OCI-LY1 (cell line): Measurements from ENCODE around the gene ZNF416.

ENCODE experiments used
- H2AFZ ChIP-seq: fragments of 200-600 bp; sonication (generic), shearing (Covaris generic); 2 replicates; pipeline ENCODE4 v1.6.0; 2014; ENCODE audit warnings: antibody characterized with exemption, mild to moderate bottlenecking, low read length
- H3F3A ChIP-seq: fragments of 200-600 bp; sonication (generic), shearing (Covaris generic); 2 replicates; pipeline ENCODE4 v1.6.0; 2014; ENCODE audit warnings: mild to moderate bottlenecking, antibody characterized with exemption, low read length, moderate library complexity; ENCODE audit not compliant: insufficient read depth
- H3K27ac ChIP-seq: fragments of 200-600 bp; sonication (generic); 2 replicates; pipeline ENCODE4 v1.5.1; 2014; ENCODE audit warnings: low read length, mixed run types, mild to moderate bottlenecking, low read depth; ENCODE audit not compliant: poor library complexity, severe bottlenecking
- H3K27me3 ChIP-seq: fragments of 200-600 bp; sonication (generic); 2 replicates; pipeline ENCODE4 v1.6.0; 2014; ENCODE audit warnings: antibody characterized with exemption, mild to moderate bottlenecking, low read length, moderate library complexity; ENCODE audit not compliant: insufficient read depth
- H3K36me3 ChIP-seq: fragments of 200-600 bp; sonication (generic); 2 replicates; pipeline ENCODE4 v1.6.1; 2014; ENCODE audit warnings: mild to moderate bottlenecking, antibody characterized with exemption, low read length, moderate library complexity, mixed read lengths; ENCODE audit not compliant: insufficient read depth
- H3K4me1 ChIP-seq: fragments of 200-600 bp; sonication (generic); 2 replicates; pipeline ENCODE4 v1.5.1; 2014; ENCODE audit warnings: mild to moderate bottlenecking, low read length, moderate library complexity; ENCODE audit not compliant: insufficient read depth, severe bottlenecking
- H3K4me2 ChIP-seq: fragments of 200-600 bp; sonication (generic), shearing (Covaris generic); 2 replicates; pipeline ENCODE4 v1.6.1; 2014; ENCODE audit warnings: low read length
- H3K4me3 ChIP-seq: fragments of 200-600 bp; sonication (generic); 2 replicates; pipeline ENCODE4 v1.5.1; 2014; ENCODE audit warnings: low read length, low read depth, mild to moderate bottlenecking, mixed read lengths; ENCODE audit not compliant: poor library complexity, severe bottlenecking
- H3K79me2 ChIP-seq: fragments of 200-600 bp; shearing (Covaris generic); 2 replicates; pipeline ENCODE4 v1.6.1; 2016; ENCODE audit warnings: mixed run types, low read length, mixed read lengths; ENCODE audit not compliant: insufficient read depth
- H3K9ac ChIP-seq: fragments of 200-600 bp; sonication (generic), shearing (Covaris generic); 2 replicates; pipeline ENCODE4 v1.6.1; 2014; ENCODE audit warnings: mild to moderate bottlenecking, low read length, mixed read lengths
- H3K9me2 ChIP-seq: fragments of 200-600 bp; sonication (generic), shearing (Covaris generic); 2 replicates; pipeline ENCODE4 v1.6.1; 2014; ENCODE audit warnings: low read depth, mild to moderate bottlenecking, low read length, mixed read lengths
- H3K9me3 ChIP-seq: fragments of 200-600 bp; shearing (Covaris generic); 2 replicates; pipeline ENCODE4 v1.6.1; 2014; ENCODE audit warnings: low read length, mixed read lengths
- H4K20me1 ChIP-seq: fragments of 200-600 bp; sonication (generic), shearing (Covaris generic); 2 replicates; pipeline ENCODE4 v1.6.0; 2016; ENCODE audit warnings: mild to moderate bottlenecking, low read length; ENCODE audit not compliant: insufficient read depth
- CTCF ChIP-seq: fragments of 200-600 bp; sonication (generic), shearing (Covaris generic); IDR thresholded peaks from 2 replicates; pipeline ENCODE4 v1.5.1; 2017; ENCODE audit warnings: mild to moderate bottlenecking, antibody characterized with exemption, low read length, moderate library complexity, mixed read lengths
- EZH2 ChIP-seq: fragments of 200-600 bp; sonication (generic), shearing (Covaris generic); IDR thresholded peaks from 2 replicates; pipeline ENCODE4 v1.8.0; 2017; ENCODE audit warnings: borderline replicate concordance, mixed run types, mild to moderate bottlenecking, antibody characterized with exemption, low read length, moderate library complexity, mixed read lengths

The ZNF416 gene

GRCh38 chr19:57615346-57615745 is 36.6 kb upstream of the ZNF416 start:
- Histone ChIP-seq H3K9me2 (no peaks in the 10 kb centered on the region), H3K4me2 (peak overlapping the region; percentile 69), H3K4me1 (peaks cover 11% of the 10 kb centered on the region), H3K79me2 (peaks cover 25% of the 10 kb centered on the region; the same call in 1 of the 2 replicates), H3K9me3 (peaks cover 54% of the 10 kb centered on the region), H3K9ac (no peak overlapping the region), H4K20me1 (no peaks in the 10 kb centered on the region), H3K36me3 (peaks cover 61% of the 10 kb centered on the region), H3K27me3 (no peaks in the 10 kb centered on the region), H3K4me3 (peak overlapping the region; percentile 93), H3F3A (no peaks in the 10 kb centered on the region), H3K27ac (no peak overlapping the region), H2AFZ (no peak overlapping the region)
- TF ChIP-seq EZH2 = no peak
- no peak for TF ChIP-seq CTCF

GRCh38 chr19:57613941-57614743 is 35.4 kb upstream of the ZNF416 start, which contains the start of gene ZNF134:
ZNF134 (plus strand) TSS chr19:57614242; CDS start chr19:57619469, 5,227 bp downstream.
- peak within 1 kb of the TSS; percentile 93 for H3K4me3 ChIP-seq
- TF ChIP-seq EZH2 (no peak), CTCF (no peak)
- peaks cover 49% of the 10 kb centered on the region for H3K36me3 ChIP-seq
- H3K4me2 ChIP-seq = peak within 1 kb of the TSS; percentile 69
- peaks cover 11% of the 10 kb centered on the region for H3K4me1 ChIP-seq
- H3K79me2 ChIP-seq = peaks cover 25% of the 10 kb centered on the region; the same call in 1 of the 2 replicates
- peak within 1 kb of the TSS; percentile 77 for H3K9ac ChIP-seq
- peak within 1 kb of the TSS; percentile 35; the same call in 1 of the 2 replicates for H2AFZ ChIP-seq
- peaks cover 42% of the 10 kb centered on the region for H3K9me3 ChIP-seq
- H3K27ac ChIP-seq = no peak within 1 kb of the TSS
- no peaks in the 10 kb centered on the region for H3F3A ChIP-seq
- H3K9me2 ChIP-seq = no peaks in the 10 kb centered on the region
- H3K27me3 ChIP-seq = no peaks in the 10 kb centered on the region
- no peaks in the 10 kb centered on the region for H4K20me1 ChIP-seq

- Histone ChIP-seq H3K9me3 (peaks cover 22% of the 10 kb centered on the region), H3K4me3 (no peak overlapping the region), H2AFZ (no peak overlapping the region), H3K9ac (no peak overlapping the region), H3K9me2 (no peaks in the 10 kb centered on the region), H3K36me3 (peaks cover 48% of the 10 kb centered on the region), H4K20me1 (no peaks in the 10 kb centered on the region), H3K79me2 (peaks cover 18% of the 10 kb centered on the region; the same call in 1 of the 2 replicates), H3F3A (no peaks in the 10 kb centered on the region), H3K4me1 (peaks cover 11% of the 10 kb centered on the region), H3K4me2 (no peak overlapping the region), H3K27me3 (no peaks in the 10 kb centered on the region), H3K27ac (no peak overlapping the region)
- TF ChIP-seq CTCF = no peak
- no peak for TF ChIP-seq EZH2
These were observed 32.4 kb upstream of the ZNF416 start for GRCh38 chr19:57611113-57611512.
